Measurements from ENCODE around the gene DNAJB9. TPM values are rescaled to one million over a fixed set of nuclear protein-coding genes. Genes with fewer than 3 reads are reported as not detected.

The DNAJB9 gene
- total and polyA plus RNA-seq, 2 of the 8 experiments (the other 6 are each of a cell fraction or from before 2014, with no cell fraction given) = 1.8 to 9.7 TPM

DNA sequence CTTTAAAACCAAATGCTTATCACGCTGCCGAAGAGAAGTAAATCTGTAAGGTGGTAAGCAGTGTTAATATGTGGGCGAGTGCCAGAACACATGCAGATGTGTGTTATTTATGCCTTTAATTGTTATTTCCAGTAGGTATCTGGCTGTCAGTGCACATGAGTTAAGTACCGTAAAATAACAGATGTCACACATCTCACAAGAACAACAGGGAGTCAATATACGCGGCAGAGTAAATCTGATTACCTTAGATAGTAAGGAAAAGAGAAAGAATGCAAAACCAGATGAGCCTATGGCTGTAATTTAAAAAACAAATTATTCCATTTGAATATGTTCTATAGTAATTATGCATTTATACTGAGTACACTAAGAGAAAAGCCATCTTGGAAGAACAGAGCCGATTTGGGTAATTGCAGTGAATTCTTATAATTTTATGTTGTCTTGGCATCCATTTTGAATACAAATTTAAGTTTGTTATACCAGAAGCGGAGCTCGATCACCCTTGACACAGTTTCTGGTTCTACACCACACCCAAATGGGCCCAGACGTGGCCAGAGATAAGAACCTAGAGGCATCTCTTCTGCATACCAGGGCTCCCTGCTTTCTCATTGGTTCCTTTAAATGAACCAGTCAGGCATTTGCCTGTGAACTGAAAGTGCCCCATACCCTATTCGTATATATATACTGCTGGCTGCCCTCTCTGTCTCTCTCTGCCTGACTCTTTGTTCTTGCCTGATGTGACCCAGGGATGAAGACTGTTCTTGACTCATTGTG lies 34.8 kb downstream of the DNAJB9 start:
- CTCF ChIA-PET (ENCODE audit: partially characterized antibody) = interaction anchor here (1.6 to 2.4 kb wide), 4 partner anchors 7 to 55 kb away, joined by 3 to 11 read pairs (median 5); no protein-coding TSS in a partner anchor

More for the DNA sequence above, 34.8 kb downstream of the DNAJB9 start:
- Histone ChIP-seq H3K56ac (replicated peaks; ENCODE audit: insufficient read length, low read depth, low read length) (no peak overlapping the region), H3K79me1 (ENCODE audit: low read depth, low read length) (no peaks in the 10 kb centered on the region), H3K36me3 (ENCODE audit: control insufficient read depth in 2 of 4, insufficient read depth in 4 of 4, low read length in 3 of 4) (no peaks in the 10 kb centered on the region), H3K9ac (replicated peaks in 1 of 4; ENCODE audit: extremely low read depth in 1 of 4, low read depth in 3 of 4, low read length in 3 of 4) (no peak overlapping the region), H3K4me1 (replicated peaks in 1 of 4; ENCODE audit: control insufficient read depth in 3 of 4, insufficient read depth in 4 of 4, low read length in 3 of 4) (peaks cover 0 to 1% (median 0%) of the 10 kb centered on the region in 4 experiments; a peak in 2 of 7 replicates), H3K18ac (ENCODE audit: extremely low read depth, low read length) (no peak overlapping the region), H2BK15ac (ENCODE audit: low read length) (no peak overlapping the region), H3K23ac (ENCODE audit: insufficient read length) (no peak overlapping the region), H2BK12ac (ENCODE audit: low read depth, low read length) (no peak overlapping the region), H2BK5ac (ENCODE audit: low read depth, low read length) (no peak overlapping the region), H2BK20ac (ENCODE audit: low read length) (no peak overlapping the region), H2AK5ac (ENCODE audit: low read depth, low read length) (no peak overlapping the region), H3K23me2 (ENCODE audit: low read depth, low read length) (no peaks in the 10 kb centered on the region), H3K79me2 (ENCODE audit: control insufficient read depth in 1 of 2, insufficient read depth in 2 of 2, low read length in 2 of 2) (no peaks in the 10 kb centered on the region), H3K4ac (replicated peaks; ENCODE audit: insufficient read length, low read depth, low read length) (no peak overlapping the region), H4K5ac (ENCODE audit: insufficient read length, low read depth, low read length) (no peak overlapping the region), H3K4me3 (ENCODE audit: extremely low read depth in 1 of 4, insufficient read depth in 2 of 4, low read depth in 3 of 4, low read length in 4 of 4) (no peak overlapping the region), H3K14ac (ENCODE audit: insufficient read length) (no peak overlapping the region), H4K91ac (replicated peaks; ENCODE audit: insufficient read length, low read length) (no peak overlapping the region), H3K4me2 (ENCODE audit: insufficient read depth in 1 of 2, low read depth in 2 of 2, low read length in 2 of 2) (no peak overlapping the region), H3K27ac (ENCODE audit: low read depth, low read length) (no peak overlapping the region), H4K20me1 (replicated peaks in 1 of 2; ENCODE audit: control insufficient read depth in 1 of 2, insufficient read depth in 2 of 2, low read length in 2 of 2) (no peaks in the 10 kb centered on the region), H2AFZ (ENCODE audit: low read length) (no peak overlapping the region), H2BK120ac (replicated peaks; ENCODE audit: low read depth, low read length) (no peak overlapping the region), H3K27me3 (replicated peaks in 1 of 4; ENCODE audit: control insufficient read depth in 3 of 4, extremely low read depth in 1 of 4, insufficient read depth in 3 of 4, low read length in 3 of 4) (no peaks in the 10 kb centered on the region), H3K9me3 (ENCODE audit: insufficient read depth in 2 of 2, low read depth in 1 of 2, low read length in 1 of 2) (no peaks in the 10 kb centered on the region), H4K8ac (ENCODE audit: extremely low read depth, insufficient read depth, low read length) (no peak overlapping the region)
- 91% methylated on average over 11 of the region's 11 CpGs; no CpG with 5 or more reads in 1 of the 2 experiments for WGBS, 2 experiments (ENCODE audit: extremely low coverage in 1 of 2, insufficient coverage in 1 of 2, insufficient read length in 1 of 2, insufficient replicate concordance in 2 of 2, low coverage in 1 of 2, low lambda C conversion rate in 2 of 2, missing lambda C conversion rate in 1 of 2)
- DNase-seq (ENCODE audit: low read depth in 1 of 2, low spot score in 2 of 2) = no peak
- POLR2A ChIA-PET (ENCODE audit: partially characterized antibody) = no interaction called here
- TF ChIP-seq GABPA (IDR thresholded peaks at IDR 0.05; ENCODE audit: borderline replicate concordance, insufficient read depth, low read length) = no peak
- TF ChIP-seq RAD21 (IDR thresholded peaks at IDR 0.05 in 1 of 2, conservative IDR thresholded peaks at IDR 0.05 in 1 of 2; ENCODE audit: low read depth in 2 of 2, low read length in 2 of 2) = no peak
- TF ChIP-seq KDM5A (IDR thresholded peaks at IDR 0.05; ENCODE audit: low read length) = no peak
- no peak for TF ChIP-seq EGR1 (IDR thresholded peaks at IDR 0.05; ENCODE audit: borderline replicate concordance, low read depth, low read length)
- no peak for FAIRE-seq
